CD14-positive monocyte (primary cell): ENCODE results near the gene RPRD1A. TPM values are rescaled to one million over a fixed set of nuclear protein-coding genes. Genes with fewer than 3 reads are reported as not detected.
"Not testable (repeated sequence)": the region's sequence is repeated elsewhere in the genome, so short reads cannot be mapped to it uniquely, and the experiment has no call there.

Experiments used
- DNase-seq, 3 donors: peaks; one replicate each; pipeline ENCODE4 v3.0.0-alpha.2; 2011 to 2022
- H2AFZ ChIP-seq: 2 replicates; pipeline ENCODE4 v1.6.0; 2012; ENCODE audit warnings: mild to moderate bottlenecking, low read depth, low read length, inconsistent platforms; ENCODE audit not compliant: insufficient read depth, poor library complexity, severe bottlenecking
- H3K27ac ChIP-seq, 2 donors: 1 replicate in 1 of 2; 2 replicates in 1 of 2; pipeline ENCODE4 v1.5.1; 2012 to 2013; ENCODE audit warnings: low read length in 2 of 2, control low read depth in 1 of 2, inconsistent platforms in 1 of 2, low read depth in 1 of 2, mild to moderate bottlenecking in 1 of 2
- H3K27me3 ChIP-seq, 2 donors: one replicate each; pipeline versions ENCODE4 v1.6.0 to v1.6.1; 2011 to 2013; ENCODE audit warnings: low read length in 2 of 2; ENCODE audit not compliant: control insufficient read depth in 2 of 2, insufficient read depth in 2 of 2
- H3K36me3 ChIP-seq, 2 donors: replicated peaks in 1 of 2; 1 replicate in 1 of 2; 2 replicates in 1 of 2; pipeline versions ENCODE4 v1.5.1 to v1.6.1; 2012 to 2013; ENCODE audit warnings: low read length in 2 of 2, control low read depth in 1 of 2, inconsistent platforms in 1 of 2, mild to moderate bottlenecking in 1 of 2; ENCODE audit not compliant: insufficient read depth in 2 of 2, control insufficient read depth in 1 of 2
- H3K4me1 ChIP-seq, 2 donors: 1 replicate in 1 of 2; 2 replicates in 1 of 2; pipeline versions ENCODE4 v1.5.1 to v1.6.1; 2012 to 2013; ENCODE audit warnings: low read length in 2 of 2, control low read depth in 1 of 2, inconsistent platforms in 1 of 2, mild to moderate bottlenecking in 1 of 2, moderate library complexity in 1 of 2; ENCODE audit not compliant: insufficient read depth in 2 of 2, control insufficient read depth in 1 of 2
- H3K4me2 ChIP-seq: replicated peaks from 2 replicates; pipeline ENCODE3; 2012; ENCODE audit warnings: low read length, moderate library complexity, mild to moderate bottlenecking; ENCODE audit not compliant: poor library complexity, severe bottlenecking; ENCODE audit errors: extremely low read depth
- H3K4me3 ChIP-seq, 3 experiments: fragments of 200-600 bp in 1 of 3; sonication (generic) in 1 of 3; replicated peaks in 1 of 3; 1 replicate in 2 of 3; 2 replicates in 1 of 3; pipeline ENCODE4 v1.5.1; 2011 to 2013; ENCODE audit warnings: low read length in 3 of 3, mild to moderate bottlenecking in 3 of 3, control low read depth in 2 of 3, low read depth in 2 of 3, inconsistent platforms in 1 of 3, moderate library complexity in 1 of 3
- H3K79me2 ChIP-seq: 2 replicates; pipeline ENCODE4 v1.6.0; 2012; ENCODE audit warnings: mild to moderate bottlenecking, control low read depth, inconsistent platforms, low read length, moderate library complexity; ENCODE audit not compliant: insufficient read depth
- H3K9ac ChIP-seq: 2 replicates; pipeline ENCODE4 v1.6.0; 2017; ENCODE audit warnings: low read length, mild to moderate bottlenecking; ENCODE audit not compliant: insufficient read depth, poor library complexity, severe bottlenecking
- H3K9me3 ChIP-seq, 2 donors: replicated peaks in 1 of 2; 1 replicate in 1 of 2; 2 replicates in 1 of 2; pipeline versions ENCODE4 v1.5.1 to v1.6.1; 2012 to 2013; ENCODE audit warnings: low read length in 2 of 2, control low read depth in 1 of 2; ENCODE audit not compliant: control insufficient read depth in 1 of 2, insufficient read depth in 1 of 2
- H4K20me1 ChIP-seq: 2 replicates; pipeline ENCODE4 v1.6.0; 2012; ENCODE audit warnings: mild to moderate bottlenecking, low read length, control low read depth, moderate library complexity; ENCODE audit not compliant: insufficient read depth
- H3K27ac Mint-ChIP-seq, 7 donors: one replicate each; pipeline ENCODE4 v1.8.0; 2020; ENCODE audit warnings: mild to moderate bottlenecking in 7 of 7, mixed read lengths in 7 of 7, moderate library complexity in 6 of 7, inconsistent platforms in 2 of 7
- H3K27me3 Mint-ChIP-seq, 3 donors: one replicate each; pipeline ENCODE4 v1.8.0; 2021 to 2022; ENCODE audit warnings: low read depth in 3 of 3, mild to moderate bottlenecking in 3 of 3, mixed read lengths in 3 of 3, moderate library complexity in 3 of 3, inconsistent platforms in 1 of 3
- H3K36me3 Mint-ChIP-seq, 2 donors: one replicate each; pipeline ENCODE4 v1.8.0; 2020; ENCODE audit warnings: mixed read lengths in 2 of 2, inconsistent platforms in 1 of 2, mild to moderate bottlenecking in 1 of 2
- H3K4me1 Mint-ChIP-seq: one replicate; pipeline ENCODE4 v1.8.0; 2020; ENCODE audit warnings: mild to moderate bottlenecking, mixed read lengths
- H3K4me3 Mint-ChIP-seq, 2 donors: one replicate each; pipeline ENCODE4 v1.8.0; 2020; ENCODE audit warnings: mild to moderate bottlenecking in 2 of 2, mixed read lengths in 2 of 2, moderate library complexity in 1 of 2
- H3K9me3 Mint-ChIP-seq, 7 donors: one replicate each; pipeline ENCODE4 v1.8.0; 2020 to 2022; ENCODE audit warnings: mixed read lengths in 7 of 7, mild to moderate bottlenecking in 6 of 7, moderate library complexity in 6 of 7, inconsistent platforms in 2 of 7
- WGBS: methylation state at CpG from one replicate; pipeline ENCODE4 v1.1.5; 2013; ENCODE audit warnings: missing lambda C conversion rate; ENCODE audit not compliant: insufficient coverage; 5-methylcytosine and 5-hydroxymethylcytosine counted together
- intact Hi-C, 2 donors: fragments of 100-400 bp; cut with micrococcal nuclease; formaldehyde crosslinking; loops; one replicate each; pipeline versions ENCODE4 v1.15.0 to v1.15.1; 2023
- polyA minus RNA-seq: library from RNA; depleted of rRNA, polyadenylated mRNA; stranded (reverse); fragments of >200 nt; gene quantifications from 2 replicates; pipeline ENCODE4 v1.2.3, GENCODE V29; 2012
- polyA plus RNA-seq, 3 donors: library from polyadenylated mRNA; depleted of rRNA in 1 of 3; unstranded in 2 of 3; stranded (reverse) in 1 of 3; fragments of 300-500 nt in 2 of 3; fragments of >200 nt in 1 of 3; fragmentation: Illumina TruSeq in 2 of 3; gene quantifications; 1 replicate in 2 of 3; 2 replicates in 1 of 3; pipeline ENCODE4 v1.2.3, GENCODE V29; 2012 to 2021
- total RNA-seq, 12 experiments: library from RNA in 1 of 12; stranded (reverse) in 1 of 12; fragments of 120-200 nt in 1 of 12; gene quantifications; one replicate each; pipeline ENCODE4 v1.2.4 and lab custom pipeline; 2013 to 2026; ENCODE audit warnings: mixed read lengths in 6 of 12, inconsistent platforms in 1 of 12
- TF ChIP-seq, protein P1 (sequence below): fragments of 200-600 bp; IDR thresholded peaks from one replicate; pipeline ENCODE4 v1.8.0; 2022; ENCODE audit warnings: antibody characterized with exemption, mild to moderate bottlenecking

The RPRD1A gene, protein sequence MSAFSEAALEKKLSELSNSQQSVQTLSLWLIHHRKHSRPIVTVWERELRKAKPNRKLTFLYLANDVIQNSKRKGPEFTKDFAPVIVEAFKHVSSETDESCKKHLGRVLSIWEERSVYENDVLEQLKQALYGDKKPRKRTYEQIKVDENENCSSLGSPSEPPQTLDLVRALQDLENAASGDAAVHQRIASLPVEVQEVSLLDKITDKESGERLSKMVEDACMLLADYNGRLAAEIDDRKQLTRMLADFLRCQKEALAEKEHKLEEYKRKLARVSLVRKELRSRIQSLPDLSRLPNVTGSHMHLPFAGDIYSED
- total RNA-seq (2013) = 34.9 TPM
- polyA plus RNA-seq = 10 to 100 TPM in 2 of 3 donors, 1 to 10 TPM in 1; 10.0 to 30.3 (median 10.9) TPM
- 14.5 and 14.8 TPM in 2 replicates for polyA minus RNA-seq
- total RNA-seq (lab: John Stamatoyannopoulos, UW) = 24.3 to 101 (median 69.2) reads per million in 11 experiments

DNA sequence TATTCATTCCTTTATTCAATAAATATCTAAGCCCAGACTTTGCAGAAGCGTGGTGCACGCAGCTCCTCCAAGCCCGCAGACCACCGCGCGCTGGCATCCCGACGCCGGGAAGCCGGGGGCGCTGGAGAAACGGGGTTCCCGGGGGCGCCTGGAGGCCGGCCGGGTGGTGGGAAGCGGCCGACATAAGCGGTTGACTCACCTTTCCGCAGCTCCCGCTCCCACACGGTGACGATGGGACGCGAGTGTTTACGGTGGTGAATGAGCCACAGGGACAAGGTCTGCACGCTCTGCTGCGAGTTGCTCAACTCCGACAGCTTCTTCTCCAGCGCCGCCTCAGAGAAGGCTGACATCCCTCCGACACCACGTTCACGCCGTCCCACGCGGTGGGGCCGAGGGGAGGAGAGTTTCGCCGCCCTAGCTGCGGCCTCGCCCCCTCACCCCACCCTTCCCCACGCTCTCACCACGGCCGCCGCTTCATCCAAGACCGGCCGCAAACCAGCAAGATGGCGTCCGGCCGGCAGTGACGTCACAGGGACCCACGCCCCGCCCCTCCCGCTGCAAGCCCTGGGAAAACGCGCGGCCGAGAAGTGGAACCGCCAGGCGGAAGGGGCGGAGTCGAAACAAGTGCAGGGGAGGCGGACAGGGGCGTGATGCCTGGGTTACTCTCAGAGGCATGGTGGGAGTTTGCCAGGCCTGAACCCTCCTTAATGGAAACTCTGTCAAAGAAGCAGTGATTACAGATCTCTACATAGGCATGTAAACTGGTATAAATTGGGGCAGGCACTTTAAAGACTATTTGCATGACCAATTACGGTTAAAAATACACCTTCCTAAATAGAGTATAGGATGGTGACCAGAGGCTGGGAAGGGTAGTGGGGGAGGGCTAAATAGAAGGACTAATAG is at the start of gene RPRD1A:
TSS of gene RPRD1A (minus strand) at position 505 of the 903 bp plus-strand sequence. CDS start at position 350, 155 bp downstream.
- Histone ChIP-seq H3K27me3 (no peaks in the 10 kb centered on the region), H3K36me3 (peaks cover 0 to 8% of the 10 kb centered on the region in 2 donors), H3K4me3 (peak within 1 kb of the TSS; percentile 84 to 86 (median 86)), H3K79me2 (peaks cover 50% of the 10 kb centered on the region), H3K4me2 (peak within 1 kb of the TSS; percentile 79), H3K9me3 (no peaks in the 10 kb centered on the region), H4K20me1 (peaks cover 7% of the 10 kb centered on the region), H2AFZ (peak within 1 kb of the TSS; percentile 75), H3K4me1 (peaks cover 9 to 21% of the 10 kb centered on the region in 2 donors), H3K9ac (peak within 1 kb of the TSS; percentile 96), H3K27ac (peak within 1 kb of the TSS; percentile 96 to 98)
- intact Hi-C loops = loop anchor here (1.0 to 10.0 kb wide), 6 partner anchors 57 to 723 kb away; partner anchors contain the start of genes ELP2 (in 2 of the 2), RMP24 (in 2 of the 2), SLC39A6 (in 2 of the 2) and ZNF24 (in 1 of the 2)
- H3K9me3 Mint-ChIP-seq = peaks cover 0 to 5% (median 0%) of the 10 kb centered on the region in 7 donors
- peak within 1 kb of the TSS; percentile 93 to 98 (median 97) for H3K27ac Mint-ChIP-seq
- TF ChIP-seq, protein P1, sequence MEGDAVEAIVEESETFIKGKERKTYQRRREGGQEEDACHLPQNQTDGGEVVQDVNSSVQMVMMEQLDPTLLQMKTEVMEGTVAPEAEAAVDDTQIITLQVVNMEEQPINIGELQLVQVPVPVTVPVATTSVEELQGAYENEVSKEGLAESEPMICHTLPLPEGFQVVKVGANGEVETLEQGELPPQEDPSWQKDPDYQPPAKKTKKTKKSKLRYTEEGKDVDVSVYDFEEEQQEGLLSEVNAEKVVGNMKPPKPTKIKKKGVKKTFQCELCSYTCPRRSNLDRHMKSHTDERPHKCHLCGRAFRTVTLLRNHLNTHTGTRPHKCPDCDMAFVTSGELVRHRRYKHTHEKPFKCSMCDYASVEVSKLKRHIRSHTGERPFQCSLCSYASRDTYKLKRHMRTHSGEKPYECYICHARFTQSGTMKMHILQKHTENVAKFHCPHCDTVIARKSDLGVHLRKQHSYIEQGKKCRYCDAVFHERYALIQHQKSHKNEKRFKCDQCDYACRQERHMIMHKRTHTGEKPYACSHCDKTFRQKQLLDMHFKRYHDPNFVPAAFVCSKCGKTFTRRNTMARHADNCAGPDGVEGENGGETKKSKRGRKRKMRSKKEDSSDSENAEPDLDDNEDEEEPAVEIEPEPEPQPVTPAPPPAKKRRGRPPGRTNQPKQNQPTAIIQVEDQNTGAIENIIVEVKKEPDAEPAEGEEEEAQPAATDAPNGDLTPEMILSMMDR = no peak
- H3K36me3 Mint-ChIP-seq = peaks cover 7 to 15% of the 10 kb centered on the region in 2 donors
- H3K27me3 Mint-ChIP-seq = peaks cover 5 to 6% (median 5%) of the 10 kb centered on the region in 3 donors
- under 1% methylated on average over 64 of the region's 66 CpGs for WGBS
- peak within 1 kb of the TSS; percentile 88 to 95 for H3K4me3 Mint-ChIP-seq
- peak; percentile 93 to 97 (median 96) for DNase-seq
- peaks cover 27% of the 10 kb centered on the region for H3K4me1 Mint-ChIP-seq

DNA sequence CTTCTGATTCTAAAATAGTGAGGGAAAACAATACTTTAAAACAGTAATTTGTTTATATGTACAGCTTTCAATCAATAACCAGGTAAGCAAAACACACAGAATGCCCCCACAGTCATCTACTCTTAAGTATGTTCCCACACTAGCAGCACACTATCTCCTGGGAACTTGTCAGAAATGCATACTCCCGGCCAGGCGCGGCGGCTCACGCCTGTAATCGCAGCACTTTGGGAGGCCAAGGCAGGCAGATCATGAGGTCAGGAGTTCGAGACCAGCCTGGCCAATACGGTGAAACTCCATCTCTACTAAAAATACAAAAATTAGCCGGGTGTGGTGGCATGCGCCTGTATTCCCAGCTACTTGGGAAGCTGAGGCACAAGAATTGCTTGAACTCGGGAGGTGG is 49.4 kb upstream of the RPRD1A start:
- peaks cover 40 to 66% of the 10 kb centered on the region in 2 donors for H3K36me3 ChIP-seq
- H3K4me1 ChIP-seq, H3K9me3 Mint-ChIP-seq, H3K9ac ChIP-seq, H3K4me3 Mint-ChIP-seq, intact Hi-C loops, H3K4me2 ChIP-seq, H3K27me3 ChIP-seq, H3K9me3 ChIP-seq, H4K20me1 ChIP-seq, H3K27ac Mint-ChIP-seq, H3K4me3 ChIP-seq, DNase-seq, H2AFZ ChIP-seq, H3K4me1 Mint-ChIP-seq, H3K27me3 Mint-ChIP-seq, H3K79me2 ChIP-seq, H3K27ac ChIP-seq: not testable (repeated sequence)
- 98% methylated on average over 9 of the region's 11 CpGs for WGBS
- H3K36me3 Mint-ChIP-seq = peaks cover 48 to 55% of the 10 kb centered on the region in 2 donors
